MM.1S (cell line): ENCODE results near the gene PRIM1.
"Not testable (repeated sequence)": the region's sequence is repeated elsewhere in the genome, so short reads cannot be mapped to it uniquely, and the experiment has no call there.

ENCODE experiments used
- DNase-seq: peaks from one replicate; pipeline ENCODE4 v3.0.0-alpha.2; 2015
- H2AFZ ChIP-seq: fragments of 300-600 bp; sonication (generic); 2 replicates; pipeline ENCODE4 v1.6.0; 2016; ENCODE audit warnings: antibody characterized with exemption, low read length
- H3F3A ChIP-seq: fragments of 300-600 bp; sonication (generic); 2 replicates; pipeline ENCODE4 v1.6.1; 2016; ENCODE audit warnings: mild to moderate bottlenecking, antibody characterized with exemption, low read length, moderate library complexity, mixed read lengths; ENCODE audit not compliant: insufficient read depth
- H3K27ac ChIP-seq: fragments of 300-600 bp; sonication (generic); 2 replicates; pipeline ENCODE4 v1.5.1; 2016; ENCODE audit warnings: mild to moderate bottlenecking, low read length
- H3K27me3 ChIP-seq: fragments of 300-600 bp; sonication (generic); replicated peaks from 2 replicates; pipeline ENCODE4 v1.6.0; 2016; ENCODE audit warnings: low read length; ENCODE audit not compliant: insufficient read depth
- H3K36me3 ChIP-seq: fragments of 300-600 bp; sonication (generic); replicated peaks from 2 replicates; pipeline ENCODE4 v1.6.1; 2016; ENCODE audit warnings: mild to moderate bottlenecking, low read length, mixed read lengths; ENCODE audit not compliant: insufficient read depth
- H3K4me1 ChIP-seq: fragments of 300-600 bp; sonication (generic); 2 replicates; pipeline ENCODE4 v1.6.1; 2016; ENCODE audit warnings: low read length, mixed read lengths
- H3K4me2 ChIP-seq: fragments of 300-600 bp; sonication (generic); 2 replicates; pipeline ENCODE4 v1.6.0; 2016; ENCODE audit warnings: low read depth, low read length
- H3K4me3 ChIP-seq: fragments of 300-600 bp; sonication (generic); 2 replicates; pipeline ENCODE4 v1.5.1; 2016; ENCODE audit warnings: low read length, mixed read lengths
- H3K79me2 ChIP-seq: fragments of 300-600 bp; sonication (generic); 2 replicates; pipeline ENCODE4 v1.6.1; 2016; ENCODE audit warnings: mixed run types, low read length, mixed read lengths
- H3K9ac ChIP-seq: fragments of 300-600 bp; sonication (generic); 2 replicates; pipeline ENCODE4 v1.6.1; 2016; ENCODE audit warnings: low read length, mixed read lengths
- H3K9me2 ChIP-seq: fragments of 300-600 bp; sonication (generic); replicated peaks from 2 replicates; pipeline ENCODE4 v1.6.1; 2016; ENCODE audit warnings: mild to moderate bottlenecking, low read length, mixed read lengths; ENCODE audit not compliant: insufficient read depth
- H3K9me3 ChIP-seq: fragments of 300-600 bp; sonication (generic); replicated peaks from 2 replicates; pipeline ENCODE4 v1.6.1; 2016; ENCODE audit warnings: mild to moderate bottlenecking, low read length, mixed read lengths; ENCODE audit not compliant: insufficient read depth
- H4K20me1 ChIP-seq: fragments of 300-600 bp; sonication (generic); 2 replicates; pipeline ENCODE4 v1.6.1; 2016; ENCODE audit warnings: mild to moderate bottlenecking, low read length, moderate library complexity, mixed read lengths; ENCODE audit not compliant: insufficient read depth
- CTCF ChIP-seq: fragments of 300-600 bp; sonication (generic); IDR thresholded peaks from 2 replicates; pipeline ENCODE4 v1.5.1; 2016; ENCODE audit warnings: antibody characterized with exemption, low read length, mixed read lengths
- EZH2 ChIP-seq: fragments of 300-600 bp; sonication (generic); optimal IDR thresholded peaks from 2 replicates; pipeline ENCODE3; 2017; ENCODE audit warnings: low read depth, mild to moderate bottlenecking, antibody characterized with exemption, low read length, mixed read lengths
- EZH2phosphoT487 ChIP-seq: fragments of 300-600 bp; sonication (generic); IDR thresholded peaks from 2 replicates; pipeline ENCODE4 v1.6.1; 2018; ENCODE audit warnings: antibody characterized with exemption, low read length

PRIM1 gene

GRCh38 chr12:56759263-56759908 is 7.3 kb upstream of the PRIM1 start:
- no peaks in the 10 kb centered on the region for H3K9me2 ChIP-seq
- H3K27ac ChIP-seq = no peak overlapping the region
- no peak overlapping the region for H3K4me3 ChIP-seq
- H3K9me3 ChIP-seq = no peaks in the 10 kb centered on the region
- no peak for DNase-seq
- H3K9ac ChIP-seq = no peak overlapping the region
- H3K79me2 ChIP-seq = no peaks in the 10 kb centered on the region
- H3K4me2 ChIP-seq = no peak overlapping the region
- no peak for TF ChIP-seq CTCF
- no peak for TF ChIP-seq EZH2phosphoT487
- TF ChIP-seq EZH2 = no peak
- no peak overlapping the region for H2AFZ ChIP-seq
- no peaks in the 10 kb centered on the region for H4K20me1 ChIP-seq
- H3K36me3 ChIP-seq = no peaks in the 10 kb centered on the region
- H3K27me3 ChIP-seq = no peaks in the 10 kb centered on the region
- H3F3A ChIP-seq = no peaks in the 10 kb centered on the region
- no peaks in the 10 kb centered on the region for H3K4me1 ChIP-seq

- Histone ChIP-seq H3K4me1 (no peaks in the 10 kb centered on the region), H3K9me3 (no peaks in the 10 kb centered on the region), H3K4me3 (no peak overlapping the region), H3K4me2 (no peak overlapping the region), H3K79me2 (no peaks in the 10 kb centered on the region), H3F3A (no peaks in the 10 kb centered on the region), H4K20me1 (no peaks in the 10 kb centered on the region), H3K9ac (no peak overlapping the region), H3K27me3 (no peaks in the 10 kb centered on the region), H2AFZ (no peak overlapping the region), H3K9me2 (no peaks in the 10 kb centered on the region), H3K36me3 (no peaks in the 10 kb centered on the region), H3K27ac (no peak overlapping the region)
- TF ChIP-seq EZH2phosphoT487 (no peak), CTCF (no peak), EZH2 (no peak)
- DNase-seq = no peak
These were observed 6.7 kb upstream of the PRIM1 start for GRCh38 chr12:56758728-56759262.

- H3K9me2 ChIP-seq, H3K79me2 ChIP-seq, H3K4me2 ChIP-seq, H4K20me1 ChIP-seq, H3F3A ChIP-seq, H3K36me3 ChIP-seq, H3K27ac ChIP-seq, H3K9ac ChIP-seq, H3K4me1 ChIP-seq, H2AFZ ChIP-seq, DNase-seq, H3K4me3 ChIP-seq, H3K9me3 ChIP-seq, H3K27me3 ChIP-seq: not testable (repeated sequence)
These were observed 5.8 kb upstream of the PRIM1 start for GRCh38 chr12:56757971-56758370.

DNA sequence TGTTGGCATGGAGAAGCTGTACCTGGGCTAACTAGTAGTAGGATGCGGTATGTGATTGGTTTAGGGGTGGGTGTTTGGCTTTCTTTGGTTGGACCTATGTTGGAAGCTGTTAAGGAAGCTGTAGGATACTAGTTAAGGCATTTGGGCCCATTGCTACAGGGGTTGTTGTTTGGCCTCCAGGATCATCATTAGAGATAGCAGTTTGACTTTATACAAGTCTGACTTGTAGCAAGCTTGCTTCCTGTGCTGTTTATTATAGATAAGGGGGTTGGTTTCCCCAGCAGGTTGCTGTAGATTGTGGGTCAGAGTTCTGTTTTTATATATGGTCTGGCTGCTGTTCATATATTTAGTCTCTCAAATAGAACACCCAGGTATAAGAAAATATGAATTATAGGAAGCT is 1.4 kb upstream of the PRIM1 start:
- H3K4me3 ChIP-seq = no peak overlapping the region
- no peak overlapping the region for H2AFZ ChIP-seq
- H4K20me1 ChIP-seq = no peaks in the 10 kb centered on the region
- H3K9me3 ChIP-seq = no peaks in the 10 kb centered on the region
- no peaks in the 10 kb centered on the region for H3K36me3 ChIP-seq
- peaks cover 22% of the 10 kb centered on the region for H3F3A ChIP-seq
- TF ChIP-seq EZH2 (no peak), CTCF (no peak), EZH2phosphoT487 (no peak)
- H3K27me3 ChIP-seq = no peaks in the 10 kb centered on the region
- no peaks in the 10 kb centered on the region for H3K9me2 ChIP-seq
- no peak overlapping the region for H3K9ac ChIP-seq
- H3K79me2 ChIP-seq = peaks cover 26% of the 10 kb centered on the region
- no peak overlapping the region for H3K27ac ChIP-seq
- no peak for DNase-seq
- peaks cover 16% of the 10 kb centered on the region for H3K4me1 ChIP-seq
- H3K4me2 ChIP-seq = no peak overlapping the region

DNA sequence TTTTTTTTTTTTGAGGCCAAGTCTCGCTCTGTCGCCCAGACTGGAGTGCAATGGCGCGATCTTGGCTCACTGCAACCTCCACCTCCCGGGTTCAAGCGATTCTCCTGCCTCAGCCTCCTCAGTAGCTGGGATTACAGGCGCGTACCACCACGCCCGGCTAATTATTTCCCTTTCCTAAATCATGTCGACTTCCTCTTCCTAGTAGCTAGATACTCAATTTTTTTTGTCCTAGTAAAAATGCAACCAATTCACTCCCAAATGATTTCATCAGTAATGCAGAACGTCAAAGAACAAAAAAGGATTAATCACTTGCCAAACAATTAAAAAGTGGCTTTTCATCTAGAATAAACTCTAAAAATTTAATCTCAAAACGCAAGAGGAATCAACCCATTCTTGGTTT is 1.5 kb downstream of the PRIM1 start:
- Histone ChIP-seq H3F3A (peaks cover 22% of the 10 kb centered on the region), H3K4me3 (peak overlapping the region; percentile 70; the same call in 1 of the 2 replicates), H3K9ac (peak overlapping the region; percentile 95; the same call in 1 of the 2 replicates), H3K4me2 (peak overlapping the region; percentile 75), H3K79me2 (peaks cover 45% of the 10 kb centered on the region), H3K4me1 (peaks cover 19% of the 10 kb centered on the region)
- H3K9me2 ChIP-seq, H2AFZ ChIP-seq, H3K9me3 ChIP-seq, H3K27ac ChIP-seq, H3K27me3 ChIP-seq, H3K36me3 ChIP-seq, H4K20me1 ChIP-seq, DNase-seq: not testable (repeated sequence)
